DMS53 (cell line): Measurements from ENCODE around the gene FAM13A.

ENCODE experiments used
- DNase-seq: peaks from one replicate; lab custom pipeline; 2025; lab: John Stamatoyannopoulos, UW

The FAM13A gene

GRCh38 chr4:88812420-88812819 lies 244.6 kb downstream of the FAM13A start:
- DNase-seq = no peak

- no peak for DNase-seq
Measured at GRCh38 chr4:88811904-88812303, 245.1 kb downstream of the FAM13A start.

GRCh38 chr4:88810325-88810724 lies 246.7 kb downstream of the FAM13A start:
- no peak for DNase-seq

- DNase-seq = no peak
Measured at GRCh38 chr4:88809576-88810219, 247.3 kb downstream of the FAM13A start.

- DNase-seq = no peak
Measured at GRCh38 chr4:88809101-88809500, 247.9 kb downstream of the FAM13A start.

GRCh38 chr4:88807499-88807898 lies 249.5 kb downstream of the FAM13A start:
- DNase-seq = no peak

GRCh38 chr4:88804234-88804633 lies 252.8 kb downstream of the FAM13A start:
- DNase-seq = no peak

- no peak for DNase-seq
Measured at GRCh38 chr4:88803600-88804096, 253.3 kb downstream of the FAM13A start.

- no peak for DNase-seq
Measured at GRCh38 chr4:88802585-88803286, 254.2 kb downstream of the FAM13A start.

- DNase-seq = no peak
Measured at GRCh38 chr4:88802138-88802537, 254.8 kb downstream of the FAM13A start.

- DNase-seq = no peak
Measured at GRCh38 chr4:88799900-88800299, 257.1 kb downstream of the FAM13A start.

GRCh38 chr4:88797725-88798124 lies 259.3 kb downstream of the FAM13A start:
- DNase-seq = no peak

- DNase-seq = no peak
Measured at GRCh38 chr4:88796545-88796944, 260.4 kb downstream of the FAM13A start.

GRCh38 chr4:88794952-88795351 lies 262.0 kb downstream of the FAM13A start:
- no peak for DNase-seq

GRCh38 chr4:88794087-88794690 lies 262.8 kb downstream of the FAM13A start:
- DNase-seq = no peak

GRCh38 chr4:88793475-88793874 lies 263.5 kb downstream of the FAM13A start:
- DNase-seq = no peak

- DNase-seq = no peak
Measured at GRCh38 chr4:88792821-88793220, 264.2 kb downstream of the FAM13A start.

GRCh38 chr4:88792268-88792781 lies 264.7 kb downstream of the FAM13A start:
- no peak for DNase-seq

GRCh38 chr4:88791274-88791673 lies 265.7 kb downstream of the FAM13A start:
- DNase-seq = peak; percentile 5

- no peak for DNase-seq
Measured at GRCh38 chr4:88788895-88789294, 268.1 kb downstream of the FAM13A start.

GRCh38 chr4:88788424-88788823 lies 268.6 kb downstream of the FAM13A start:
- DNase-seq = no peak

GRCh38 chr4:88786011-88786410 lies 271.0 kb downstream of the FAM13A start:
- no peak for DNase-seq

- no peak for DNase-seq
Measured at GRCh38 chr4:88780389-88780788, 276.6 kb downstream of the FAM13A start.
